Activated T-cell treated with anti-CD3 and anti-CD28 coated beads, Interleukin-2, amount 50 U/mL, for 72 hours (primary cell): Measurements from ENCODE around the gene DPEP2NB. TPM values are rescaled to one million over a fixed set of nuclear protein-coding genes. Genes with fewer than 3 reads are reported as not detected.
"Not testable (repeated sequence)": the region's sequence is repeated elsewhere in the genome, so short reads cannot be mapped to it uniquely, and the experiment has no call there.

ENCODE experiments used
- ATAC-seq, 2 donors: fragments of 150-1000 bp; cut with Tn5 transposase; replicated peaks in 1 of 2; 2 replicates each; pipeline ENCODE4 v1.10.0; 2021; ENCODE audit warnings: moderate library complexity in 2 of 2, mild to moderate bottlenecking in 1 of 2
- DNase-seq, 2 donors: peaks; one replicate each; pipeline ENCODE4 v3.0.0; 2021 to 2022; ENCODE audit warnings: mixed read lengths in 1 of 2
- H3K27ac Mint-ChIP-seq: one replicate; pipeline ENCODE4 v1.8.0; 2022; ENCODE audit warnings: mild to moderate bottlenecking, moderate library complexity, mixed read lengths
- H3K27me3 Mint-ChIP-seq: one replicate; pipeline ENCODE4 v1.8.0; 2022; ENCODE audit warnings: low read depth, mixed read lengths
- H3K36me3 Mint-ChIP-seq, 2 donors: one replicate each; pipeline ENCODE4 v1.8.0; 2022; ENCODE audit warnings: mixed read lengths in 2 of 2, mild to moderate bottlenecking in 1 of 2; ENCODE audit not compliant: insufficient read depth in 2 of 2
- H3K4me1 Mint-ChIP-seq: one replicate; pipeline ENCODE4 v1.8.0; 2022; ENCODE audit warnings: low read depth, mixed read lengths
- H3K4me3 Mint-ChIP-seq, 2 donors: one replicate each; pipeline ENCODE4 v1.8.0; 2022; ENCODE audit warnings: mild to moderate bottlenecking in 2 of 2, mixed read lengths in 2 of 2, moderate library complexity in 2 of 2
- H3K9me3 Mint-ChIP-seq, 2 donors: one replicate each; pipeline ENCODE4 v1.8.0; 2022; ENCODE audit warnings: mixed read lengths in 2 of 2
- total RNA-seq, 2 donors: library from RNA; stranded (reverse); gene quantifications; one replicate each; pipeline ENCODE4 v1.2.3, GENCODE V29; 2022

The DPEP2NB gene
- total RNA-seq, 2 donors from 2014 or later: not detected

DNA sequence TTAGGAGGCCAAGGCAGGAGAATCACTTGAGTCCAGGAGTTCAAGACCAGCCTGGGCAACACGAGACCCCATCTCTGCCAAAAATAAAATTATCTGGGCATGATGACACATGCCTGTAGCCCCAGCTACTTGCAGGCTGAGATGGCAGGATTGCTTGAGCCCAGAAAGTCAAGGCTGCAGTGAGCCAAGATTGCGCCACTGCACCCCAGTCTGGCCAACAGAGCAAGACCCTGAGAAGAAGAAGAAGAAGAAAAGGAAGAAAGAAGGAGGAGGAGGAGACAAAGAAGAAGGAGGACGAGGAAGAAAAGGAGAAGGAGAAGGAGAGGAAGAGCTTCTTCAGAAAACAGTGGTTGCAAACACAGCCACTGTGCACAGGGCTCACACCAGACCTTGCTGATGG lies 27.0 kb downstream of the DPEP2NB start:
- Mint-ChIP-seq H3K27me3 (no peaks in the 10 kb centered on the region), H3K4me1 (peaks cover 31% of the 10 kb centered on the region), H3K4me3 (no peak overlapping the region), H3K36me3 (no peaks in the 10 kb centered on the region), H3K9me3 (no peaks in the 10 kb centered on the region), H3K27ac (peak overlapping the region; percentile 36)
- DNase-seq: no peak
- no peak for ATAC-seq

DNA sequence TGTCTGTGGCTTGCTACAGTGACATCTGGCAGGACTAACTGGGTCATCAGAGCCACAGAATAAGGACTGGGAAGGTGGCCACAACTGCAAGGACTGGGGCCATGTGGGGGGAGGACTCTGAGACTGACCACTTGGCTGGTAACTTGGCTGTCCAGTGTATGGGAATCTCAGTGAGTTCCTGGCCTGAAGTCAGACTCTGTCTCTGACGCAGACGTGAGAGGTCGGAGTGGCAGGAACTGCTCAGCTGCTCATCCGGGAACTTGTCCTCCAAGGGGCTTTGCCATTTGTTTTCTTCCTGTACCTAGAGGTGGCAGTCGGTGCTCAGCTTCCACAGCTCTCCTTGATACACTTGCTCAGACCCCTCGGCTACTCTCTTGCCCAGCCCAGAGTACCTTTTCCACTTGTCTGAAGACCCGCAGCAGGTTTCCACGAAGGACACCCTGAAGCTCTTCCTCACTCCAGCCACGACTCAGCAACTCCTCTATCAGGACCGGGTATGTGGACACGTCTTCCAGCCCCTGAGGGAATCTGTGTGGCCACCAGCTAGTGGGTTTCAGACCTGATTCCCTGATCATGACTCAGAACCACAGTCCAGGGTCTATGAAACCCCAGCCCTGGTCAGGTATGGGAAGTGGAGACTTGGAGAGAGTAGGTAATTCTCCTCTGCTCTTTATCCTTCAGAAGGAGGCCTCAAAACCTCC lies 28.1 kb downstream of the DPEP2NB start:
- Mint-ChIP-seq H3K9me3 (no peaks in the 10 kb centered on the region), H3K27ac (peak overlapping the region; percentile 36), H3K27me3 (no peaks in the 10 kb centered on the region), H3K36me3 (no peaks in the 10 kb centered on the region), H3K4me1 (peaks cover 36% of the 10 kb centered on the region), H3K4me3 (no peak overlapping the region)
- ATAC-seq: no peak
- DNase-seq: no peak

DNA sequence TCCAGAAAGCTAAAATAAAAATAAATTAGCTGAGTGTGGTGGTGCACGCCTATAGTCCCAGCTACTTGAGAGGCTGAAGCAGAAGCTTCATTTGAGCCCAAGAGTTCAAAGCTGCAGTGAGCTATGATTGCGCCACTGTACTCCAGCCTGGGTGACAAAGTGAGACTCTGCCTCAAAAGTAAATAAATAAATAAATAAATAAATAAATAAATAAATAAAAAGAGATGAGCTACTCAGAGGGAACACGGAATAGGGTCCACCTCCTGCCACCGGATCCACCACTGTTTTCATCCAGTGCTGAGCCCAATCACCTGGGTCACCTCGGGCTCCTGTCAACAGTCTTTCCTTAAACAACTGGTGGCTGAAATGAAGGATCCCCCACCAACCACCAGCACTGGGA lies 28.8 kb downstream of the DPEP2NB start:
- Mint-ChIP-seq H3K27ac (no peak overlapping the region), H3K4me3 (no peak overlapping the region), H3K36me3 (no peaks in the 10 kb centered on the region), H3K9me3 (no peaks in the 10 kb centered on the region), H3K4me1 (peaks cover 36% of the 10 kb centered on the region), H3K27me3 (no peaks in the 10 kb centered on the region)
- DNase-seq (no peak), ATAC-seq (no peak)

DNA sequence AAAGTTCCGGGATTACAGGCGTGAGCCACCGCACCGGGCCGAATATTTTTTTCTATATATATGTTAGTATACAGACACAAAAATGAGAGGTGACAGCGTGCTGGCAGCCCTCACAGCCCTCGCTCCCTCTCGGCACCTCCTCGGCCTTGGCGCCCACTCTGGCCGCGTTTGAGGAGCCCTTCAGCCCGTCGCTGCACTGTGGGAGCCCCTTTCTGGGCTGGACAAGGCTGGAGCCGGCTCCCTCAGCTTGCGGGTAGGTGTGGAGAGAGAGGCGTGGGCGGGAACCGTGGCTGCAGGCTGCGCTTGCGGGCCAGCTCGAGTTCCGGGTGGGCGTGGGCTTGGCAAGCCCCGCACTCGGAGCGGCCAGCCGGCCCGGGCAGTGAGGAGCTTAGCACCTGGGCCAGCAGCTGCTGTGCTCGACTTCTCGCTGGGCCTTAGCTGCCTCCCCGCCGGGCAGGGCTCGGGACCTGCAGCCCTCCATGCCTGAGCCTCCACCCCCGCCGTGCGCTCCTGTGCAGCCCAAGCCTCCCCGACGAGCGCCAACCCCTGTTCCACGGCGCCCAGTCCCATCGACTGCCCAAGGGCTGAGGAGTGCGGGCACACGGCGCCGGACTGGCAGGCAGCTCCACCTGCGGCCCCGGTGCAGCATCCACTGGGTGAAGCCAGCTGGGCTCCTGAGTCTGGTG lies 33.6 kb downstream of the DPEP2NB start:
- H3K4me3 Mint-ChIP-seq: no peak overlapping the region
- no peak overlapping the region for H3K27ac Mint-ChIP-seq
- no peaks in the 10 kb centered on the region for H3K27me3 Mint-ChIP-seq
- no peaks in the 10 kb centered on the region for H3K36me3 Mint-ChIP-seq
- ATAC-seq (no peak), DNase-seq (no peak)
- H3K4me1 Mint-ChIP-seq: peaks cover 24% of the 10 kb centered on the region
- H3K9me3 Mint-ChIP-seq: no peaks in the 10 kb centered on the region

DNA sequence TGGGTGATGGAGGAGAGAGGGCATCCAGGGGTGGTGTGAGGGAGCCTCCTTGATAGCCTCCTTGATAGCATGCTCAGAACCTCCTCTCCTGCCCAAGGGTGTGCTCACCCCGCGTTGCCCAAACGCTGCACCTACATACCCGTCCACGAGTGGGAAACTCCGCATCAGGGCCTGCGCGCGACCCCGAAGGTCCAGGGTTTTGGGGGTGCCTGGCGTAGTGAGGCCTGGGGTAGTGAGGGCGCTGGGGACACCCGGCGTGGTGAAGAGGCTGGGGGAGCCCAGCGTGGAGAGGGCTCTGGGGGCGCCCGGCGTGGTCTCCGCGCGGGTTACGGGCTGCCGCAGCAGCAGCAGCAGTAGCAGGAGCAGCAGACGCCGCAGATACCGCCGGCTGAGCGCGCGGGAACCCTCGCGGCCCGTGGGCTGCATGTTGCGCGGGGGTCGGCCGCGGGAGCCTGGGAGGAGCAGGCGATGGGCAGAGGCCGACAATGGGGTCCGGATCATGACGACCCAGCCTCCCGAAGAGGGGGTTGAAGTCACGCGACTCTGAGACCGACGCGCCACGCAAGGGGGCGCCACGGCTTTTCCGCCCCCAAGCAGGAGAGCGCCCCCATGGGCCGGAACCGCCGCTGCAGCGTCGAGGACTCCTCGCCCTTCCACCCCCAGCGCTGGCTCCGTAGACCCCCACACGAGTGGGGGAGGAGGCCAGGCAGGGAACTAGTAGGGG lies 35.6 kb downstream of the DPEP2NB start, which contains the start of gene DPEP3:
DPEP3 (minus strand) TSS at position 545 of the 724 bp plus-strand sequence; CDS start at position 426, 119 bp downstream.
- ATAC-seq (no peak), DNase-seq (peak in 1 of 2 donors; percentile 27)
- Mint-ChIP-seq H3K36me3 (no peaks in the 10 kb centered on the region), H3K4me1 (peaks cover 23% of the 10 kb centered on the region), H3K9me3 (no peaks in the 10 kb centered on the region), H3K27me3 (no peaks in the 10 kb centered on the region), H3K27ac (no peak within 1 kb of the TSS), H3K4me3 (no peak within 1 kb of the TSS)

DNA sequence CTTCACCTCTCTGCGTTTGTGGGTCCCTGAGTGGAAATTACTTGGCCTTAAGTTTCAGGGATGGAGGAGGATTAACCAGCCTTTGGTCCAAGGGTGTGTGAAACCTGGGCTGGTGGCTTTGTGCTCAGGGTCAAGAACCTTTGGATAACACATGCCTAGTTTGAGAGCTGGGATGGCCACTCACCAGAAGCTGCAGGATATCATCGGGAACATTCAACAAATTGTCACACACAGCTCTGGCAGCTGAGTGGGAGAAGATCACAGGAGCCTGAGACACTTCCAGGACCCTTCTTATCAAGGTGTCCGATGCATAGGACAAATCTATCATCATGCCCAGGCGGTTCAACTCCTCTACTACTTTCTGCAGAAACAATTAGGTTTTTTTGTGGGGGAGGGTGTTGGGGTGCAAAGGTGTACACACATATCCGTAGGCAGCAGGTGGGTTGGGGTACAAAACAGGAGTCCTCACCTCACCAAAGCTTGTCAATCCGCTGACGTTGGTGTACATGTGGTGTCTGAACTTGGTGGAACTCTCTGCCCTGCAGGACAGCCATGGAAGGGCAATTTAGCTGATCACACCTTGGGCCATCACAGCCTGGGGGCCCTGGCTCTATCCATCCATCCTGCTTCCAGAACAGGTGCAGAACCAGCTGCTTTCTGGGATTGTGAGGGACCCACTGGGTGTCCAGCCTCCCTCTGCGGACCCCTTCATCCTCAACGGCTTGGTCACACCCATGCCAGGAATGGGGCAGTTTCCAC lies 38.1 kb downstream of the DPEP2NB start:
- Mint-ChIP-seq H3K36me3 (no peaks in the 10 kb centered on the region), H3K27me3 (no peaks in the 10 kb centered on the region), H3K9me3 (no peaks in the 10 kb centered on the region), H3K27ac (no peak overlapping the region), H3K4me3 (no peak overlapping the region), H3K4me1 (no peaks in the 10 kb centered on the region)
- DNase-seq: no peak
- ATAC-seq: no peak

DNA sequence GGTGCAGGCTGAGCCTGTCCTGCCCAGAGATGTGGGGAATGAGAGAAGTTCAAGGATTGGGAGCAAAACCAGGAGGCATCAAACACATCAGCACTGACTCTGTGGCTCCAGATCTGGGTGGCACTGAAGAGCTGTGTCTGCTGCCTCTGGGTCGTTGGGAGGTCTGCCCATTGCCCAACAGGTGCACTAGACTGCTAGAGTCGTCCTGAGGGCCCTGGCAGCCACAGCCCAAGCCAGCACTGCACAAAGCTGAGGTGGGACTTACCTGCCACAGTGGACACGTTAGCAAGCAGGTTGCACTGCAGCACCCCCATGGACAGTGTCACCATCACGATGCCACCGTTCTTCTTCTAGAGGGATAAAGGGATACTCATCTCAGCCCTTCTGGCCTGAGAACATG lies 38.7 kb downstream of the DPEP2NB start:
- Mint-ChIP-seq H3K27me3 (no peaks in the 10 kb centered on the region), H3K36me3 (no peaks in the 10 kb centered on the region), H3K9me3 (no peaks in the 10 kb centered on the region), H3K4me3 (no peak overlapping the region), H3K27ac (no peak overlapping the region), H3K4me1 (no peaks in the 10 kb centered on the region)
- ATAC-seq (no peak), DNase-seq (no peak)

DNA sequence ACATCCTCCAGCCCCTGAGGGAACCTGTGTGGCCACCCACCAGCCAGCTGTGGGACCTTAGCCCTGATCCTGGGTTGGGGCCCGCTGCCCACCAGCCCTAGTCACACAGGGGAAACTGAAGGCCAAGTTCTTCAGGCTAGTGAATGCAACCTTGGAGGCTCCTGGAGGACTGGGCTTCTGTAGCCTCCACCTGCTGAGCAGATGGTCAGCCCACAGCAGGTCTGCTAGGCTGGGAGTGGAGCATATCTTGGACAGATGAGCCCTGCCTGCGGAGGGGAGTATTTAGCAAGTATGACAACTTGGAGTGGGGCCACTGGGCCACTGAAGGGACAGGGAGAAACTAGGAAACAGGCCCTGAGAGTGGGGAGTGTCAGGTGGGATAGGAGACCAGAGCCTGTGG lies 39.5 kb downstream of the DPEP2NB start:
- no peak overlapping the region for H3K4me3 Mint-ChIP-seq
- no peaks in the 10 kb centered on the region for H3K36me3 Mint-ChIP-seq
- H3K4me1 Mint-ChIP-seq: no peaks in the 10 kb centered on the region
- no peaks in the 10 kb centered on the region for H3K9me3 Mint-ChIP-seq
- no peaks in the 10 kb centered on the region for H3K27me3 Mint-ChIP-seq
- H3K27ac Mint-ChIP-seq: no peak overlapping the region
- DNase-seq (no peak), ATAC-seq (no peak)

DNA sequence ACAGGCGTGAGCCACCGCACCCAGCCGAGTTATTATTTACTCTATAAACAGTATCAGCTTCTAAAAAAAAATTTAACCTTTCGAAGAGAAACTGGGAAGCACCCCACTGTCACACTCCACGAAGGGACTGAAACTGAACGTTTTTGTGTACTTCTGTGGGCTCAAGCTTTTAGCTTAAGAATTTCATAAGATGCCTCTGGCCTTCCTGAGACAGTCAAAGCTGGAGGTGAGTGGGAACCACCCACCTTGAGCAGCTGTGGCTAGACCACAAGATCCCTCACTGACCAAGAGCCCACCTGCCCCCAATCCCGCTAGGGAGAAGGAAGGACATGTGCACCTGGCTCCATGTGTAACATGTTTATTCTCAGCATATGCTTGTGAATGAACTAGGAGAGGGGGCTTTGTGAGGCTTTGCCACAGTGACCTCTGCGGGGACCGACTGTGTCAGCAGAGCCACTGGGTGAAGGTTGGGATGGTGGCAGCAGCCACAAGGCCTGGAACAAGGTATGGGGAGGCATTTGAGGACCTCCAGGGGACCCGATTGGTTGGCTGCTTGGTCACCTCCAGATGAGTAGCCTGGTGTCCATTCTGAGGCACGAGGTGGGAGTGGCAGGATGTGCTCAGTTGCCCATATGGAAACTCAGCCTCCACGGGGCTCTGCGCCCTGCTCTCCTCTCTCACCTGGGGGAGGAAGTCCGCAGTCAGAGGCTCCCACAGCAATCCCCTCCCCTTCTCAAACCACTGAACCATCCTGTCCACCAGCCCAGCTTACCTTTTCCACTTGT lies 40.2 kb downstream of the DPEP2NB start:
- H3K27ac Mint-ChIP-seq: no peak overlapping the region
- H3K27me3 Mint-ChIP-seq: no peaks in the 10 kb centered on the region
- no peaks in the 10 kb centered on the region for H3K36me3 Mint-ChIP-seq
- DNase-seq: no peak
- no peak for ATAC-seq
- H3K4me3 Mint-ChIP-seq: no peak overlapping the region
- no peaks in the 10 kb centered on the region for H3K9me3 Mint-ChIP-seq
- H3K4me1 Mint-ChIP-seq: no peaks in the 10 kb centered on the region

DNA sequence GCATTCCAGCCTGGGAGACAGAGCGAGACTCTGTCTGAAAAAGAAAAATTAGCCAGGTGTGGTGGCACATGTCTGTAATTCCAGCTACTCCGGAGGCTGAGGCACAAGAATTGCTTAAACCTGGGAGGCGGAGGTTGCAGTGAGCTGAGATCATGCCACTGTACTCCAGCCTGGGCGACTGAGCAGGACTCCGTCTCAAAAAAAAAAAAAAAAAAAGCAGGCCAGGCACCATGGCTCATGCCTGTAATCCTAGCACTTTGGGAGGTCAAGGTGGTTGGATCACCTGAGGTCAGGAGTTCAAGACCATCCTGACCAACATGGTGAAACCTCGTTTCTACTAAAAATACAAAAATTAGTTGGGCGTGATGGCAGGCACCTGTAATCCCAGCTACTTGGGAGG lies 43.4 kb downstream of the DPEP2NB start:
- not testable (repeated sequence) for H3K27me3 Mint-ChIP-seq, H3K36me3 Mint-ChIP-seq, ATAC-seq, DNase-seq, H3K27ac Mint-ChIP-seq, H3K9me3 Mint-ChIP-seq, H3K4me3 Mint-ChIP-seq
- peaks cover 18% of the 10 kb centered on the region for H3K4me1 Mint-ChIP-seq

DNA sequence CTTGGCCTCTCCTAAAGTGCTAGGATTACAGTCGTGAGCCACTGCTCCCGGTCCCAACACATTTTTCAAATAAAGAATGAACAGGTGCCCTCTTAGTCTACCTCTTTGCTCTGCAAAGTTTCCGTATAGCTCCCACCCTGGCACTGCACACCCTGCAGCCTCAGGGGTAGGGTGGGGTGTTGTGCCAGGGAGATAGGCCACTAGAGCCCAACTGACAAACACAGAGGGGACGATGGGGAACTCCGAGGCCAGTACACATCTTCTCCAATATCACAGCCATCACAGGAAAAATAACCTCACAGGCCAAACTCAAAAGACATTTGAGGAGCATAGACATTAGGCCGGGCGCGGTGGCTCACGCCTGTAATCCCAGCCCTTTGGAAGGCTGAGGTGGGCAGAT lies 44.6 kb downstream of the DPEP2NB start:
- Mint-ChIP-seq H3K9me3 (no peaks in the 10 kb centered on the region), H3K4me3 (peak overlapping the region in 1 of 2 donors; percentile 7), H3K36me3 (peaks cover 2 to 6% of the 10 kb centered on the region in 2 donors), H3K27ac (no peak overlapping the region), H3K27me3 (no peaks in the 10 kb centered on the region), H3K4me1 (peaks cover 29% of the 10 kb centered on the region)
- DNase-seq (no peak), ATAC-seq (no peak)

DNA sequence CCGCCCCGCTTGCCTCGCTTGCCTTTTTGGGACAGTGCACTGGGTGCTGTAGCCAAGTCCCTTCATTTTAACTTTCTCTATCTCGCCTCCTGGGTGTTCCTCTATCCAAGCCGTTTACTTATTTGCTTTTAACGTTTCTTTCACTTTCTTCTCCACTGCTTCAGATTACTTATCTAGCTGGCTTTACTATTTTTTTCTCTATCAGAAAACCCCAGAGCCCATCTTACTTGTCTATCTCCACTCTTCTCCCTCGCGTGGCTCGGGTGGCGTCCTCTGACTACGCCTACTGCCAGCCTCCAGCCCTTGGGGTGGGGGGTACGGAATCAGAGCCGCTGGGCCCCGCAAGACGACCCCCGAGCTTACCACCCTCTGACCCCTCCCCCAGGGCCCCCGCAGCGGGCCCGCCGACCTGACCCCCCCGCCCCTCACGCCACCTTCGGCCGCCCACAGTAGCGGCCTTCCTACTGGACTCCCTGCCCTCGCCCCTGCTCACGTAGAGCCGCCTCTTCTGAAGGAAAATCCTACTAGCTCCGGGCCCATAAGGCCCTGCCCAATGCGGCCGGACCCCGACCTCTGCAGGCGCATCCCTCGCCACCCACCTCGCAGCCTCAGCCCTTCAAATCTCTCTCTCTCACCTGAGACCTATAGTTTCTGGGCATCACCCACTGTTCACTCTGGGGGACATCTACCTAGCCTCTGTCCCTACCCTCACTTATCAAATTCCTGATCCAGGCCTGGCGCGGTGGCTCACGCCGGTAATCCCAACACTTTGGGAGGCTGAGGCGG lies 46.3 kb downstream of the DPEP2NB start:
- H3K27me3 Mint-ChIP-seq: no peaks in the 10 kb centered on the region
- peaks cover 2 to 6% of the 10 kb centered on the region in 2 donors for H3K36me3 Mint-ChIP-seq
- ATAC-seq (no peak), DNase-seq (peak in 1 of 2 donors; percentile 22)
- peak overlapping the region; percentile 82 to 99 for H3K4me3 Mint-ChIP-seq
- H3K9me3 Mint-ChIP-seq: no peaks in the 10 kb centered on the region
- H3K27ac Mint-ChIP-seq: peak overlapping the region; percentile 79
- H3K4me1 Mint-ChIP-seq: peaks cover 29% of the 10 kb centered on the region
